ENCODE data around the gene PANX2.

Gene PANX2

GRCh38 chr22:50171965-50172421, 1.5 kb downstream of the PANX2 start:
- DNase-seq (ENCODE audit: low read depth) = no peak

DNA sequence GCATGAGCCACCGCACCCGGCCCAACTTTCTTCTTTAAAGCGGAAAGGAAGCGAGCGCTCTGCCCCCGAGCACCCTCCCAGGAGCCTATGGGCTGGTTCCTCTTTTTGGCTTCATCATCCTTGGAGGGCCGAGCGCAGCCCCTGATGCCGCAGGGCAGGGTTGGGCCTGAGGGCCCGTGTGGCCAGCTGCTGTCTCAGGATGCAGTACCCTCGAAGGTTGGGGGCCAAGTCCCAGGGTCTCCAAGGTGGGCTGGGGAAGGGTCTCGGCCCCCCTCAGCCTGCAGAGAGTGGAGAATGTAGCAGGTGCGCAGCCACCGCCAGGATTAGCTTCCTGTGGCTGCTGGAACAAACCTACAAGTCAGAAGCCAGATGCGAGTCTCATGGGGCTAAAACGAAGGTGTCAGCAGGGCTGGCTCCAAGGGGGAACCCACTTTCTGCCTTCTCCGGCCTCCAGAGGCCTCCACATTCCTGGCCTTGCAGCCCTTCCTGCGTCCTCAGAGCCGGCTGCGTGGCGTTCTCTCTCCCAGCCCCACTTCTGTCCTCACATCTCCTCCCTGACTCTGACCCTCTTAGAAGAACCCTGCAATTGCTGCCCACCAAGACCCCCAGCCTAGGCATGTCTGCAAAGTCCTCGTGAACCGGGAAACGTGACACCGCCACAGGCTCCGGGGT, 2.9 kb downstream of the PANX2 start:
- no peak for DNase-seq (ENCODE audit: low read depth)

DNA sequence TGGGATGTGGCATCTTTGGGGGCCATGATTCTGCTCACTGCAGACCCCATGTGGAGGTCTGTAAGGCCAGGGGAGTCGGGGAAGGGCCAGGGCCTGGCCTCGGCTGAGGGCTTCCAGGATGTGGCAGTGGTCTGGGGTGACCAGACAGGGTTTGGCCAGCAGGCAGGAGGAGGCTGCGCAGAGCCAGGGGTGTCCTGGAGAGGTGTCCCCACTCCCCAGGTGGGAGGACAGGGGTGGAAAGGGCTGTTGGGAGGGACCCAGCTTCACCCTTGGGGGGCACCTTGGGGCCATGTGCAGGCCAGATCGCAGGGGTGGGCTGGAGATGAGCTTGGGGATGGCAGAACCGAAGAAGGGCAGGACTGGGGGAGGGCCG, 3.4 kb downstream of the PANX2 start:
- DNase-seq (ENCODE audit: low read depth) = no peak

GRCh38 chr22:50174382-50175190, 4.1 kb downstream of the PANX2 start:
- no peak for DNase-seq (ENCODE audit: low read depth)

GRCh38 chr22:50175191-50175461, 4.6 kb downstream of the PANX2 start:
- no peak for DNase-seq (ENCODE audit: low read depth)

- no peak for DNase-seq (ENCODE audit: low read depth)
These were observed 5.7 kb downstream of the PANX2 start for GRCh38 chr22:50175921-50176849.

DNA sequence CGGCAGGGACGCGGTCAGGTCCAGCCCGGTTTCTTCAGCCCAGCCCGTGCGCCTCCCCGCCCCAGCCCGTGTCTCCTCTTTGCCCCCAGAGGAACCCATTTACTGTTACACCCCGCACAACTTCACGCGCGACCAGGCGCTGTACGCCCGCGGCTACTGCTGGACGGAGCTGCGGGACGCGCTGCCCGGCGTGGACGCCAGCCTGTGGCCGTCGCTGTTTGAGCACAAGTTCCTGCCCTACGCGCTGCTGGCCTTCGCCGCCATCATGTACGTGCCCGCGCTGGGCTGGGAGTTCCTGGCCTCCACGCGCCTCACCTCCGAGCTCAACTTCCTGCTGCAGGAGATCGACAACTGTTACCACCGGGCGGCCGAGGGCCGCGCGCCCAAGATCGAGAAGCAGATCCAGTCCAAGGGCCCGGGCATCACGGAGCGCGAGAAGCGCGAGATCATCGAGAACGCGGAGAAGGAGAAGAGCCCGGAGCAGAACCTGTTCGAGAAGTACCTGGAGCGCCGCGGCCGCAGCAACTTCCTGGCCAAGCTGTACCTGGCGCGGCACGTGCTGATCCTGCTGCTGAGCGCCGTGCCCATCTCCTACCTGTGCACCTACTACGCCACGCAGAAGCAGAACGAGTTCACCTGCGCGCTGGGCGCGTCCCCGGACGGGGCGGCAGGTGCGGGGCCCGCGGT, 6.5 kb downstream of the PANX2 start:
- DNase-seq (ENCODE audit: low read depth) = no peak

DNA sequence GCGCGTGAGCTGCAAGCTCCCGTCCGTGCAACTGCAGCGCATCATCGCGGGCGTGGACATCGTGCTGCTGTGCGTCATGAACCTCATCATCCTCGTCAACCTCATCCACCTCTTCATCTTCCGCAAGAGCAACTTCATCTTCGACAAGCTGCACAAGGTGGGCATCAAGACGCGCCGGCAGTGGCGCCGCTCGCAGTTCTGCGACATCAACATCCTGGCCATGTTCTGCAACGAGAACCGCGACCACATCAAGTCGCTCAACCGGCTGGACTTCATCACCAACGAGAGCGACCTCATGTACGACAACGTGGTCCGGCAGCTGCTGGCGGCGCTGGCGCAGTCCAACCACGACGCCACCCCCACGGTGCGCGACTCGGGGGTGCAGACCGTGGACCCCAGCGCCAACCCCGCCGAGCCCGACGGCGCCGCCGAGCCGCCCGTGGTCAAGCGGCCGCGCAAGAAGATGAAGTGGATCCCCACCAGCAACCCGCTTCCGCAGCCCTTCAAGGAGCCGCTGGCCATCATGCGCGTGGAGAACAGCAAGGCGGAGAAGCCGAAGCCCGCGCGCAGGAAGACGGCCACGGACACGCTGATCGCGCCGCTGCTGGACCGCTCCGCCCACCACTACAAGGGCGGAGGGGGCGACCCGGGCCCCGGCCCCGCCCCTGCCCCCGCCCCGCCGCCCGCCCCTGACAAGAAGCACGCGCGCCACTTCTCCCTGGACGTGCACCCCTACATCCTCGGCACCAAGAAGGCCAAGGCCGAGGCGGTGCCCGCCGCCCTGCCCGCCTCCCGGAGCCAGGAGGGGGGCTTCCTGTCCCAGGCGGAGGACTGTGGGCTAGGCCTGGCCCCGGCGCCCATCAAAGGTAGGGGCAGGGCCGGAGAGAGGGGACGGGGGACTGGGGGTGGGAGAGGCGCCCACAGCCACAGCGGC, 7.3 kb downstream of the PANX2 start:
- DNase-seq (ENCODE audit: low read depth) = no peak

- DNase-seq (ENCODE audit: low read depth) = no peak
These were observed 7.9 kb downstream of the PANX2 start for GRCh38 chr22:50178471-50178864.

GRCh38 chr22:50178871-50179869, 8.6 kb downstream of the PANX2 start:
- no peak for DNase-seq (ENCODE audit: low read depth)

GRCh38 chr22:50179937-50180726, 9.6 kb downstream of the PANX2 start:
- DNase-seq (ENCODE audit: low read depth) = no peak

- no peak for DNase-seq (ENCODE audit: low read depth)
These were observed 10.4 kb downstream of the PANX2 start for GRCh38 chr22:50180727-50181521.

- no peak for DNase-seq (ENCODE audit: low read depth)
These were observed 11.9 kb downstream of the PANX2 start for GRCh38 chr22:50182176-50183081.

GRCh38 chr22:50183141-50183971, 12.8 kb downstream of the PANX2 start:
- DNase-seq (ENCODE audit: low read depth) = no peak

GRCh38 chr22:50184004-50184901, 13.7 kb downstream of the PANX2 start:
- no peak for DNase-seq (ENCODE audit: low read depth)

All from HS-27A (cell line).